GM12878 (cell line): ENCODE results near the gene CBLN1. TPM values are rescaled to one million over a fixed set of nuclear protein-coding genes. Genes with fewer than 3 reads are reported as not detected.

ENCODE experiments used
- ATAC-seq: fragments of 200-7000 bp; cut with Tn5 transposase; 3 replicates; pipeline ENCODE4 v1.9.1; 2020; ENCODE audit warnings: mild to moderate bottlenecking, moderate library complexity
- BruUV-seq: library from RNA; stranded (reverse); fragments of 400-500 nt; replicated peaks from 2 replicates; lab custom pipeline; 2021; lab: Mats Ljungman, UMichigan
- CTCF ChIA-PET: fragments of 300-600 bp; sonication (Branson Sonifier 250); formaldehyde crosslinking; extraction: SDS; loops from one replicate; lab custom pipeline; 2021; ENCODE audit warnings: inconsistent platforms; lab: Yijun Ruan, JAX
- POLR2A ChIA-PET: fragments of 350-600 bp; formaldehyde crosslinking; extraction: SDS; loops from one replicate; lab custom pipeline; 2021; ENCODE audit warnings: inconsistent platforms; lab: Charles Lee
- RAD21 ChIA-PET: fragments of 300-600 bp; sonication (Branson Sonifier 250); formaldehyde crosslinking; loops from one replicate; lab custom pipeline; 2023; ENCODE audit warnings: antibody characterized with exemption; ENCODE audit not compliant: unreplicated experiment; lab: Charles Lee
- SMC1A ChIA-PET: fragments of 300-600 bp; sonication (Branson Sonifier 250); formaldehyde crosslinking; loops from one replicate; lab custom pipeline; 2023; ENCODE audit not compliant: unreplicated experiment, uncharacterized antibody; lab: Charles Lee
- DNase-seq: peaks from one replicate; pipeline ENCODE4 v3.0.0-alpha.2; 2011; ENCODE audit warnings: low read depth, low spot score
- FAIRE-seq: peaks from 3 replicates; lab custom pipeline; 2011; peaks lifted over from hg19 to GRCh38; lab: Jason Lieb, UNC
- H2AFZ ChIP-seq: 2 replicates; pipeline ENCODE4 v1.6.0; 2011; ENCODE audit warnings: low read depth, low read length, control low read depth; ENCODE audit not compliant: control insufficient read depth
- H3K27ac ChIP-seq: 2 replicates; pipeline ENCODE4 v1.5.1; 2011; ENCODE audit warnings: control low read depth; ENCODE audit not compliant: control insufficient read depth, insufficient read depth
- H3K27me3 ChIP-seq, 2 experiments: replicated peaks in 1 of 2; 2 replicates each; pipeline versions ENCODE4 v1.6.0 to v1.6.1; 2011; ENCODE audit warnings: low read length in 1 of 2; ENCODE audit not compliant: control insufficient read depth in 2 of 2, insufficient read depth in 2 of 2
- H3K36me3 ChIP-seq, 2 experiments: 2 replicates each; pipeline ENCODE4 v1.5.1; 2011; ENCODE audit warnings: low read length in 1 of 2; ENCODE audit not compliant: control insufficient read depth in 2 of 2, insufficient read depth in 2 of 2
- H3K4me1 ChIP-seq: 2 replicates; pipeline ENCODE4 v1.6.1; 2011; ENCODE audit warnings: mild to moderate bottlenecking, low read length, moderate library complexity, mixed read lengths; ENCODE audit not compliant: control insufficient read depth, insufficient read depth
- H3K4me2 ChIP-seq: 2 replicates; pipeline ENCODE4 v1.6.0; 2011; ENCODE audit warnings: control low read depth; ENCODE audit not compliant: control insufficient read depth, insufficient read depth
- H3K4me3 ChIP-seq: fragments of 200-600 bp; sonication (generic); 2 replicates; pipeline ENCODE4 v1.5.1; 2016
- H3K79me2 ChIP-seq: 2 replicates; pipeline ENCODE4 v1.6.0; 2011; ENCODE audit warnings: low read length; ENCODE audit not compliant: control insufficient read depth, insufficient read depth
- H3K9ac ChIP-seq: 2 replicates; pipeline ENCODE4 v1.8.0; 2011; ENCODE audit warnings: low read length, control low read depth, mixed read lengths; ENCODE audit not compliant: control insufficient read depth, insufficient read depth
- H3K9me3 ChIP-seq: replicated peaks from 3 replicates; pipeline ENCODE4 v1.5.1; 2011; ENCODE audit warnings: mild to moderate bottlenecking, low read length; ENCODE audit not compliant: control insufficient read depth, insufficient read depth
- H4K20me1 ChIP-seq: 2 replicates; pipeline ENCODE4 v1.6.0; 2011; ENCODE audit not compliant: control insufficient read depth, insufficient read depth
- CHD1 ChIP-seq: IDR thresholded peaks from 2 replicates; pipeline ENCODE4 v1.6.1; 2012; ENCODE audit warnings: low read depth, low read length, improper control_type of control experiment
- GATAD2B ChIP-seq: fragments of 450-650 bp; conservative IDR thresholded peaks from 2 replicates; pipeline ENCODE4 v1.6.1; 2017; ENCODE audit warnings: low read depth, mild to moderate bottlenecking, moderate library complexity
- JUND ChIP-seq: IDR thresholded peaks from 2 replicates; pipeline ENCODE4 v1.6.1; 2012; ENCODE audit warnings: low read depth, mild to moderate bottlenecking, low read length, improper control_type of control experiment, moderate library complexity
- NFIC ChIP-seq: IDR thresholded peaks from 2 replicates; pipeline ENCODE4 v1.6.1; 2012; ENCODE audit warnings: low read depth, mild to moderate bottlenecking, inconsistent platforms, low read length, moderate library complexity
- PAX8 ChIP-seq: fragments of 450-650 bp; IDR thresholded peaks from 2 replicates; pipeline ENCODE4 v1.6.1; 2017; ENCODE audit warnings: mild to moderate bottlenecking, moderate library complexity
- PML ChIP-seq: IDR thresholded peaks from 2 replicates; pipeline ENCODE4 v1.6.1; 2012; ENCODE audit warnings: low read length, inconsistent platforms
- POLR2AphosphoS5 ChIP-seq: IDR thresholded peaks from 2 replicates; pipeline ENCODE4 v1.6.1; 2011; ENCODE audit warnings: mild to moderate bottlenecking, low read length, inconsistent platforms
- SMAD5 ChIP-seq: IDR thresholded peaks from 2 replicates; pipeline ENCODE4 v1.6.1; 2016; ENCODE audit warnings: antibody characterized with exemption, low read depth
- STAT1 ChIP-seq: fragments of 450-650 bp; conservative IDR thresholded peaks from 2 replicates; pipeline ENCODE4 v1.6.1; 2014; ENCODE audit warnings: antibody characterized with exemption, mild to moderate bottlenecking
- TARDBP ChIP-seq: IDR thresholded peaks from 2 replicates; pipeline ENCODE4 v1.6.1; 2016; ENCODE audit warnings: borderline replicate concordance
- USF1 ChIP-seq: IDR thresholded peaks from 2 replicates; pipeline ENCODE4 v1.6.1; 2011; ENCODE audit warnings: borderline replicate concordance, low read depth, mild to moderate bottlenecking, moderate library complexity, mixed read lengths, low read length; ENCODE audit not compliant: insufficient read depth; ENCODE audit errors: extremely low read length
- WGBS: methylation state at CpG from one replicate; pipeline ENCODE4 v1.1.6; 2016; ENCODE audit warnings: low lambda C conversion rate; ENCODE audit not compliant: insufficient replicate concordance, insufficient coverage; ENCODE audit errors: missing lambda C conversion rate; 5-methylcytosine and 5-hydroxymethylcytosine counted together
- in situ Hi-C: fragments of 300-500 bp; cut with MboI; formaldehyde crosslinking; loops from 9 replicates; pipeline ENCODE4 v1.14.3; 2018; ENCODE audit warnings: mixed read lengths
- intact Hi-C: fragments of 100-400 bp; cut with micrococcal nuclease; formaldehyde crosslinking; loops from one replicate; pipeline ENCODE4 v1.14.2; 2022; ENCODE audit not compliant: unreplicated experiment
- polyA plus RNA-seq, 11 experiments: library from polyadenylated mRNA; depleted of rRNA in 4 of 11; unstranded in 6 of 11; stranded (reverse) in 5 of 11; fragments of >200 nt; fragmentation: Nextera tagmentation in 4 of 11; fragmentation: Illumina TruSeq in 1 of 11; extraction: Ambion mirVana in 4 of 11; extraction: Trizol in 1 of 11; gene quantifications; 1 replicate in 1 of 11; 2 replicates in 10 of 11; pipeline versions ENCODE4 v1.2.1 to v1.2.3, GENCODE V29; 2011 to 2016; ENCODE audit warnings: inconsistent platforms in 2 of 11, missing spikeins in 2 of 11, low read depth in 1 of 11
- total RNA-seq, 4 experiments: library from RNA; depleted of rRNA in 3 of 4; stranded (reverse); fragments of >200 nt in 3 of 4; fragmentation: Illumina TruSeq in 1 of 4; extraction: Trizol in 1 of 4; gene quantifications; 2 replicates each; pipeline versions ENCODE4 v1.2.1 to v1.2.3, GENCODE V29; 2013 to 2021
- TF ChIP-seq, protein P1 (sequence below): fragments of 450-650 bp; IDR thresholded peaks from 2 replicates; pipeline ENCODE4 v1.6.1; 2017; ENCODE audit warnings: mild to moderate bottlenecking, moderate library complexity

The CBLN1 gene
- total and polyA plus RNA-seq, 10 of the 15 experiments (the other 5 are each of a cell fraction or from before 2014, with no cell fraction given): not detected

DNA sequence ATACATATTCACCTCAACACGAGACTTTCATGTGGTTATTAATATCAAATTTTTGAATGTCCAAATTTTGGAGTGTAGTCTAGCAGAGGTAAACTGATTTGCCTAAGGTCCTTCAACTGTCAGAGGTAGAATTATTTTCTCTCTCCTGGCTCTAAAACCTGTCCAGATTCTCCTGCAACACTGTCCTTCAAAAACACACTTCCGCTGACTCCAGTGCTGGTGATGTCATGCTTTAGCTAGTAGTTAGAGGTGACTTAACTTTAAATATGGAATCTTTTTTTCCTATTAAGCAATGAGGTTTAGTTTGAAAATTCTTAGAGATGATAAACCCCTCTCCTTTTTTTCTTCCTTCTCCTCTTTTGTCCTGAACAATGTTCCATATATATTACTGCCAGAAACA is 10.8 kb upstream of the CBLN1 start:
- 38% methylated on average over 2 of the region's 2 CpGs for WGBS
- CTCF ChIA-PET: no interaction called here
- H3K9me3 ChIP-seq: no peaks in the 10 kb centered on the region
- no peaks in the 10 kb centered on the region for H3K36me3 ChIP-seq
- no peak for FAIRE-seq
- H3K4me1 ChIP-seq: no peaks in the 10 kb centered on the region
- no peak for ATAC-seq
- BruUV-seq: no TSS peak
- H3K79me2 ChIP-seq: no peaks in the 10 kb centered on the region
- RAD21 ChIA-PET: no interaction called here
- H3K27ac ChIP-seq: no peak overlapping the region
- in situ Hi-C loops: no loop called here
- TF ChIP-seq, protein P1, sequence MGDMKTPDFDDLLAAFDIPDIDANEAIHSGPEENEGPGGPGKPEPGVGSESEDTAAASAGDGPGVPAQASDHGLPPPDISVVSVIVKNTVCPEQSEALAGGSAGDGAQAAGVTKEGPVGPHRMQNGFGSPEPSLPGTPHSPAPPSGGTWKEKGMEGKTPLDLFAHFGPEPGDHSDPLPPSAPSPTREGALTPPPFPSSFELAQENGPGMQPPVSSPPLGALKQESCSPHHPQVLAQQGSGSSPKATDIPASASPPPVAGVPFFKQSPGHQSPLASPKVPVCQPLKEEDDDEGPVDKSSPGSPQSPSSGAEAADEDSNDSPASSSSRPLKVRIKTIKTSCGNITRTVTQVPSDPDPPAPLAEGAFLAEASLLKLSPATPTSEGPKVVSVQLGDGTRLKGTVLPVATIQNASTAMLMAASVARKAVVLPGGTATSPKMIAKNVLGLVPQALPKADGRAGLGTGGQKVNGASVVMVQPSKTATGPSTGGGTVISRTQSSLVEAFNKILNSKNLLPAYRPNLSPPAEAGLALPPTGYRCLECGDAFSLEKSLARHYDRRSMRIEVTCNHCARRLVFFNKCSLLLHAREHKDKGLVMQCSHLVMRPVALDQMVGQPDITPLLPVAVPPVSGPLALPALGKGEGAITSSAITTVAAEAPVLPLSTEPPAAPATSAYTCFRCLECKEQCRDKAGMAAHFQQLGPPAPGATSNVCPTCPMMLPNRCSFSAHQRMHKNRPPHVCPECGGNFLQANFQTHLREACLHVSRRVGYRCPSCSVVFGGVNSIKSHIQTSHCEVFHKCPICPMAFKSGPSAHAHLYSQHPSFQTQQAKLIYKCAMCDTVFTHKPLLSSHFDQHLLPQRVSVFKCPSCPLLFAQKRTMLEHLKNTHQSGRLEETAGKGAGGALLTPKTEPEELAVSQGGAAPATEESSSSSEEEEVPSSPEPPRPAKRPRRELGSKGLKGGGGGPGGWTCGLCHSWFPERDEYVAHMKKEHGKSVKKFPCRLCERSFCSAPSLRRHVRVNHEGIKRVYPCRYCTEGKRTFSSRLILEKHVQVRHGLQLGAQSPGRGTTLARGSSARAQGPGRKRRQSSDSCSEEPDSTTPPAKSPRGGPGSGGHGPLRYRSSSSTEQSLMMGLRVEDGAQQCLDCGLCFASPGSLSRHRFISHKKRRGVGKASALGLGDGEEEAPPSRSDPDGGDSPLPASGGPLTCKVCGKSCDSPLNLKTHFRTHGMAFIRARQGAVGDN: no peak
- no peak for TF ChIP-seq PAX8
- TF ChIP-seq NFIC: no peak
- TF ChIP-seq CHD1: no peak
- TF ChIP-seq TARDBP: no peak
- TF ChIP-seq SMAD5: no peak
- no peak for TF ChIP-seq JUND
- no peak for TF ChIP-seq STAT1
- no peak for TF ChIP-seq POLR2AphosphoS5
- TF ChIP-seq USF1: no peak
- TF ChIP-seq PML: no peak
- TF ChIP-seq GATAD2B: no peak
- SMC1A ChIA-PET: no interaction called here
- DNase-seq: no peak
- no peak overlapping the region for H3K4me3 ChIP-seq
- intact Hi-C loops: no loop called here
- POLR2A ChIA-PET: no interaction called here
- no peak overlapping the region for H3K9ac ChIP-seq
- H4K20me1 ChIP-seq: no peaks in the 10 kb centered on the region
- no peak overlapping the region for H3K4me2 ChIP-seq
- no peaks in the 10 kb centered on the region; a peak in 2 of 4 replicates for H3K27me3 ChIP-seq
- H2AFZ ChIP-seq: no peak overlapping the region
